ENCODE measurements around the gene RICTOR. TPM values are rescaled to one million over a fixed set of nuclear protein-coding genes. Genes with fewer than 3 reads are reported as not detected.
"Not testable (repeated sequence)": the region's sequence is repeated elsewhere in the genome, so short reads cannot be mapped to it uniquely, and the experiment has no call there.

RICTOR gene
- total RNA-seq, 1 experiment from 2014 or later = 21.7 TPM

DNA sequence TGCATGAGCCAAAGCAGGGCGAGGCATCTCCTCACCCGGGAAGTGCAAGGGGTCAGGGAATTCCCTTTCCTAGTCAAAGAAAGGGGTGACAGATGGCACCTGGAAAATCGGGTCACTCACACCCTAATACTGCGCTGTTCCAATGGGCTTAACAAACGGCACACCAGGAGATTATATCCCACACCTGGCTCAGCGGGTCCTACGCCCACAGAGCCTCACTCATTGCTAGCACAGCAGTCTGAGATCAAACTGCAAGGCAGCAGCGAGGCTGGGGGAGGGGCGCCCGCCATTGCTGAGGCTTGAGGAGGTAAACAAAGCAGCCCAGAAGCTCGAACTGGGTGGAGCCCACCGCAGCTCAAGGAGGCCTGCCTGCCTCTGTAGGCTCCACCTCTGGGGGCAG lies 39.7 kb downstream of the RICTOR start:
- H3K9ac ChIP-seq (ENCODE audit: low read length); POLR2A ChIA-PET; H2AFZ ChIP-seq (ENCODE audit: low read depth, low read length, poor library complexity, severe bottlenecking); H3K4me3 ChIP-seq (replicated peaks in 1 of 2; ENCODE audit: low read depth in 1 of 2, low read length in 2 of 2); intact Hi-C loops (cut with micrococcal nuclease); H3K27me3 ChIP-seq (ENCODE audit: insufficient read depth, low read length); H3K4me1 ChIP-seq (ENCODE audit: control insufficient read depth in 1 of 2, insufficient read depth in 2 of 2, low read length in 2 of 2); DNase-seq (ENCODE audit: low read depth, low spot score); H3K9me3 ChIP-seq (ENCODE audit: control insufficient read depth in 1 of 2, insufficient read depth in 1 of 2, low read depth in 1 of 2, low read length in 2 of 2); H3K9me2 ChIP-seq (ENCODE audit: insufficient read depth); CTCF ChIA-PET; BruUV-seq (replicated peaks); H3K27ac ChIP-seq (ENCODE audit: low read depth, low read length); H4K20me1 ChIP-seq (ENCODE audit: insufficient read depth); H3K4me2 ChIP-seq (ENCODE audit: low read length); H3K36me3 ChIP-seq (ENCODE audit: control insufficient read depth in 1 of 2, insufficient read depth in 2 of 2, low read length in 2 of 2); RAD21 ChIA-PET (ENCODE audit: low non-redundant PET in 1 of 2, low total read pairs in 2 of 2, uncharacterized antibody in 2 of 2, unreplicated experiment in 2 of 2); ATAC-seq: not testable (repeated sequence)
- peaks cover 31% of the 10 kb centered on the region for H3K79me2 ChIP-seq (ENCODE audit: insufficient read depth, low read length)

- H3K79me2 ChIP-seq (ENCODE audit: insufficient read depth, low read length) = peaks cover 31% of the 10 kb centered on the region
- no peaks in the 10 kb centered on the region for H3K27me3 ChIP-seq (ENCODE audit: insufficient read depth, low read length)
- POLR2A ChIA-PET = no interaction called here
- no TSS peak for BruUV-seq (replicated peaks)
- intact Hi-C loops (cut with micrococcal nuclease) = no loop called here
- no peak for DNase-seq (ENCODE audit: low read depth, low spot score)
- H3K4me1 ChIP-seq (ENCODE audit: control insufficient read depth in 1 of 2, insufficient read depth in 2 of 2, low read length in 2 of 2) = no peaks in the 10 kb centered on the region
- no peak overlapping the region for H3K4me3 ChIP-seq (replicated peaks in 1 of 2; ENCODE audit: low read depth in 1 of 2, low read length in 2 of 2)
- no peaks in the 10 kb centered on the region for H3K9me3 ChIP-seq (ENCODE audit: control insufficient read depth in 1 of 2, insufficient read depth in 1 of 2, low read depth in 1 of 2, low read length in 2 of 2)
- ATAC-seq = no peak
- H2AFZ ChIP-seq (ENCODE audit: low read depth, low read length, poor library complexity, severe bottlenecking) = no peak overlapping the region
- H4K20me1 ChIP-seq (ENCODE audit: insufficient read depth) = no peaks in the 10 kb centered on the region
- no peak overlapping the region for H3K27ac ChIP-seq (ENCODE audit: low read depth, low read length)
- H3K36me3 ChIP-seq (ENCODE audit: control insufficient read depth in 1 of 2, insufficient read depth in 2 of 2, low read length in 2 of 2) = no peaks in the 10 kb centered on the region
- no peak overlapping the region for H3K4me2 ChIP-seq (ENCODE audit: low read length)
- H3K9ac ChIP-seq (ENCODE audit: low read length) = no peak overlapping the region
- H3K9me2 ChIP-seq (ENCODE audit: insufficient read depth) = no peaks in the 10 kb centered on the region
- CTCF ChIA-PET = no interaction called here
- RAD21 ChIA-PET (ENCODE audit: low non-redundant PET in 1 of 2, low total read pairs in 2 of 2, uncharacterized antibody in 2 of 2, unreplicated experiment in 2 of 2) = no interaction called here
- TF ChIP-seq TCF7L2 (IDR thresholded peaks at IDR 0.05; ENCODE audit: borderline replicate concordance, extremely low read depth, insufficient read depth, insufficient read length) (no peak), SP1 (IDR thresholded peaks at IDR 0.05; ENCODE audit: low read depth) (no peak), FOSL1 (IDR thresholded peaks at IDR 0.05; ENCODE audit: low read depth) (no peak), EZH2 (IDR thresholded peaks at IDR 0.05) (no peak), EZH2phosphoT487 (IDR thresholded peaks at IDR 0.05; ENCODE audit: borderline replicate concordance) (no peak), ZFX (IDR thresholded peaks at IDR 0.05) (no peak), YY1 (IDR thresholded peaks at IDR 0.05; ENCODE audit: extremely low read depth, insufficient replicate concordance, low read depth, low read length) (no peak), POLR2A (IDR thresholded peaks at IDR 0.05; ENCODE audit: borderline replicate concordance, extremely low read depth, insufficient read depth, insufficient read length) (no peak), EGR1 (IDR thresholded peaks at IDR 0.05; ENCODE audit: low read depth) (no peak)
- TF ChIP-seq, protein P1, sequence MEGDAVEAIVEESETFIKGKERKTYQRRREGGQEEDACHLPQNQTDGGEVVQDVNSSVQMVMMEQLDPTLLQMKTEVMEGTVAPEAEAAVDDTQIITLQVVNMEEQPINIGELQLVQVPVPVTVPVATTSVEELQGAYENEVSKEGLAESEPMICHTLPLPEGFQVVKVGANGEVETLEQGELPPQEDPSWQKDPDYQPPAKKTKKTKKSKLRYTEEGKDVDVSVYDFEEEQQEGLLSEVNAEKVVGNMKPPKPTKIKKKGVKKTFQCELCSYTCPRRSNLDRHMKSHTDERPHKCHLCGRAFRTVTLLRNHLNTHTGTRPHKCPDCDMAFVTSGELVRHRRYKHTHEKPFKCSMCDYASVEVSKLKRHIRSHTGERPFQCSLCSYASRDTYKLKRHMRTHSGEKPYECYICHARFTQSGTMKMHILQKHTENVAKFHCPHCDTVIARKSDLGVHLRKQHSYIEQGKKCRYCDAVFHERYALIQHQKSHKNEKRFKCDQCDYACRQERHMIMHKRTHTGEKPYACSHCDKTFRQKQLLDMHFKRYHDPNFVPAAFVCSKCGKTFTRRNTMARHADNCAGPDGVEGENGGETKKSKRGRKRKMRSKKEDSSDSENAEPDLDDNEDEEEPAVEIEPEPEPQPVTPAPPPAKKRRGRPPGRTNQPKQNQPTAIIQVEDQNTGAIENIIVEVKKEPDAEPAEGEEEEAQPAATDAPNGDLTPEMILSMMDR (IDR thresholded peaks at IDR 0.05 in 2 of 3, conservative IDR thresholded peaks at IDR 0.05 in 1 of 3; ENCODE audit: borderline replicate concordance in 1 of 3, insufficient read depth in 1 of 3, low read depth in 2 of 3, low read length in 2 of 3) = no peak
- TF ChIP-seq, protein P2, sequence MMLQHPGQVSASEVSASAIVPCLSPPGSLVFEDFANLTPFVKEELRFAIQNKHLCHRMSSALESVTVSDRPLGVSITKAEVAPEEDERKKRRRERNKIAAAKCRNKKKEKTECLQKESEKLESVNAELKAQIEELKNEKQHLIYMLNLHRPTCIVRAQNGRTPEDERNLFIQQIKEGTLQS (IDR thresholded peaks at IDR 0.05) = no peak
- TF ChIP-seq, protein P3, sequence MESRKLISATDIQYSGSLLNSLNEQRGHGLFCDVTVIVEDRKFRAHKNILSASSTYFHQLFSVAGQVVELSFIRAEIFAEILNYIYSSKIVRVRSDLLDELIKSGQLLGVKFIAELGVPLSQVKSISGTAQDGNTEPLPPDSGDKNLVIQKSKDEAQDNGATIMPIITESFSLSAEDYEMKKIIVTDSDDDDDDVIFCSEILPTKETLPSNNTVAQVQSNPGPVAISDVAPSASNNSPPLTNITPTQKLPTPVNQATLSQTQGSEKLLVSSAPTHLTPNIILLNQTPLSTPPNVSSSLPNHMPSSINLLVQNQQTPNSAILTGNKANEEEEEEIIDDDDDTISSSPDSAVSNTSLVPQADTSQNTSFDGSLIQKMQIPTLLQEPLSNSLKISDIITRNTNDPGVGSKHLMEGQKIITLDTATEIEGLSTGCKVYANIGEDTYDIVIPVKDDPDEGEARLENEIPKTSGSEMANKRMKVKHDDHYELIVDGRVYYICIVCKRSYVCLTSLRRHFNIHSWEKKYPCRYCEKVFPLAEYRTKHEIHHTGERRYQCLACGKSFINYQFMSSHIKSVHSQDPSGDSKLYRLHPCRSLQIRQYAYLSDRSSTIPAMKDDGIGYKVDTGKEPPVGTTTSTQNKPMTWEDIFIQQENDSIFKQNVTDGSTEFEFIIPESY (IDR thresholded peaks at IDR 0.05; ENCODE audit: extremely low read depth, insufficient replicate concordance, low read length) = no peak
- TF ChIP-seq, protein P4, sequence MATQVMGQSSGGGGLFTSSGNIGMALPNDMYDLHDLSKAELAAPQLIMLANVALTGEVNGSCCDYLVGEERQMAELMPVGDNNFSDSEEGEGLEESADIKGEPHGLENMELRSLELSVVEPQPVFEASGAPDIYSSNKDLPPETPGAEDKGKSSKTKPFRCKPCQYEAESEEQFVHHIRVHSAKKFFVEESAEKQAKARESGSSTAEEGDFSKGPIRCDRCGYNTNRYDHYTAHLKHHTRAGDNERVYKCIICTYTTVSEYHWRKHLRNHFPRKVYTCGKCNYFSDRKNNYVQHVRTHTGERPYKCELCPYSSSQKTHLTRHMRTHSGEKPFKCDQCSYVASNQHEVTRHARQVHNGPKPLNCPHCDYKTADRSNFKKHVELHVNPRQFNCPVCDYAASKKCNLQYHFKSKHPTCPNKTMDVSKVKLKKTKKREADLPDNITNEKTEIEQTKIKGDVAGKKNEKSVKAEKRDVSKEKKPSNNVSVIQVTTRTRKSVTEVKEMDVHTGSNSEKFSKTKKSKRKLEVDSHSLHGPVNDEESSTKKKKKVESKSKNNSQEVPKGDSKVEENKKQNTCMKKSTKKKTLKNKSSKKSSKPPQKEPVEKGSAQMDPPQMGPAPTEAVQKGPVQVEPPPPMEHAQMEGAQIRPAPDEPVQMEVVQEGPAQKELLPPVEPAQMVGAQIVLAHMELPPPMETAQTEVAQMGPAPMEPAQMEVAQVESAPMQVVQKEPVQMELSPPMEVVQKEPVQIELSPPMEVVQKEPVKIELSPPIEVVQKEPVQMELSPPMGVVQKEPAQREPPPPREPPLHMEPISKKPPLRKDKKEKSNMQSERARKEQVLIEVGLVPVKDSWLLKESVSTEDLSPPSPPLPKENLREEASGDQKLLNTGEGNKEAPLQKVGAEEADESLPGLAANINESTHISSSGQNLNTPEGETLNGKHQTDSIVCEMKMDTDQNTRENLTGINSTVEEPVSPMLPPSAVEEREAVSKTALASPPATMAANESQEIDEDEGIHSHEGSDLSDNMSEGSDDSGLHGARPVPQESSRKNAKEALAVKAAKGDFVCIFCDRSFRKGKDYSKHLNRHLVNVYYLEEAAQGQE (IDR thresholded peaks at IDR 0.05; ENCODE audit: low read depth) = no peak
These were observed 43.2 kb downstream of the RICTOR start for GRCh38 chr5:39031041-39031440.
